NCI-H82 (cell line): Measurements from ENCODE around the gene LDLRAD3.
A peak's percentile ranks its signal among the peaks of the same experiment; 100 is the strongest.
"Not testable (repeated sequence)": the region's sequence is repeated elsewhere in the genome, so short reads cannot be mapped to it uniquely, and the experiment has no call there.

ENCODE experiments used
- DNase-seq: peaks from one replicate; lab custom pipeline; 2025; lab: John Stamatoyannopoulos, UW

The LDLRAD3 gene, protein sequence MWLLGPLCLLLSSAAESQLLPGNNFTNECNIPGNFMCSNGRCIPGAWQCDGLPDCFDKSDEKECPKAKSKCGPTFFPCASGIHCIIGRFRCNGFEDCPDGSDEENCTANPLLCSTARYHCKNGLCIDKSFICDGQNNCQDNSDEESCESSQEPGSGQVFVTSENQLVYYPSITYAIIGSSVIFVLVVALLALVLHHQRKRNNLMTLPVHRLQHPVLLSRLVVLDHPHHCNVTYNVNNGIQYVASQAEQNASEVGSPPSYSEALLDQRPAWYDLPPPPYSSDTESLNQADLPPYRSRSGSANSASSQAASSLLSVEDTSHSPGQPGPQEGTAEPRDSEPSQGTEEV

DNA sequence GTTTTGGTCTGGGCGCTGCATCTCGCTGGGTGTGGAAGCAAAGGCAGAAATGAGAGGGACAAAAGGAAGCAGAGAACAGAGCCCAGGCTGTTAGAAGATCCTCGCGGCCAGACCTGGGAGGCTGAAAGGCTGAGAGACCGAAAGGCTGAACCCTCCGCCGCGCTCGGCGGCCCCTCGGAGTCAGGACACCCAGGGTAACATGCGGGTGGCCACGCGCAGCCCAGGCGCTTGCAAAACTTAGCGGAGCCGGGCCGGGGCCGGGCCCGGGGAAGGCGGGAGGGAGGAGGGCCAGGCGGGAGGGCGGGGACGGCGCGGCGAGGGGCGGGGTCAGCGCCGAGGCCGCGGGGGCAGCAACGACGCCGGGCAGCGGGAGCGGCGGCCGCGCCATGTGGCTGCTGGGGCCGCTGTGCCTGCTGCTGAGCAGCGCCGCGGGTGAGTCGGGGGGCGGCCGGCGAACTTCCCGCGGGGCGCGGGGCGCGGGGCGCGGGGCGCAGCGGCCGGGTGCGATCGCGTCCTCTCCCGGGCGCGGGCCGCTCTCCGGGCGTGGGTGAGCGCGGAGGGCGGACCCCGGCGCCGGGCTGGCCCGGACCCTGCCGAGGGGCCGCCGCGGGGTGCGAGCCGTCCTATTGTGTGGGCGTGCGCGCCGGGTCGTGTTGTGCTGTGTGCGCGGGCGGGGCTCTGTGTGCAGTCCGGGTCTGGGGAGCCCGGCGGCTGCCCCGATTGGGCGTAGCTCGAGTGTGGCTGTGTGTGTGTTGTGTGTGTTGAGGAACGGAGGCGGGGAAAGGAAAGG is at the start of gene LDLRAD3:
LDLRAD3 (plus strand) TSS at position 350 of the 790 bp plus-strand sequence; CDS start at position 387, 37 bp downstream.
- peak; percentile 77 for DNase-seq

DNA sequence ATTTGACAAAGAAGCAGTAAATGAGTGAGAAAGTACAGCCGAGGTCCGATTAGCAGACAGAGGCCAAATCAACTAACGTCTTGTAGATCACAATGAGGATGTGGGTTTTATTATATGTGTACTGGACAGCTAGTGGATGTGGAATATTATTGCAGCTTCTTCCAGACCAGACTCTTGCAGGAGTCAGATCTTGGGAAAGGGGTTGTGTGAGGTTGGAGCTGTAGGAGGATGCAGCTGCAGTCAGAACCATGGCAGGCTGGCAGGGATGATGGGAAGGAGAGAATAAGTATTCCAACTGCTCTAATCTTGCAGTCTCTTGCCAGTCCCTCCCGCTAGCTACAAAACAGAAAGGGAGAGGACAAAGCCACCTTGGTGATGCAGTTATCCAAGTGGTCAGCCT is 46.8 kb upstream of the LDLRAD3 start:
- DNase-seq: no peak

DNA sequence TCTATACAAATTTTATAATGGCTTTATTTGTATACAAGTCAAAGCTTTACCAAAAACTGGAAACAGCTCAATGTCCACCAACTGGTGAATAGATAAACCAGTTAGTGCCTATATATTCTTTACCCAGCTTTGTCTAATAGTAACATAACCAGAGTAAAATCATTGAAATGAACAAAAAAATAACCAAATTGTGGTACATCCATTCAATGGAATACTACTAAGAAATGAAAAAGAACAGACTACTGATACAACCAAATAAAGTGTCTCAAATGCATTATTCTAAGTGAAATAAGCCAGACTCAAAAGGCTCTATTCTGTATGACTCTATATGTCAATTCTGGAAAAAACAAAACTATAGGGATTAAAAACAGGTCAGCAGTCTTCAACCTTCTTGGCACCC is 40.9 kb upstream of the LDLRAD3 start:
- DNase-seq: no peak

DNA sequence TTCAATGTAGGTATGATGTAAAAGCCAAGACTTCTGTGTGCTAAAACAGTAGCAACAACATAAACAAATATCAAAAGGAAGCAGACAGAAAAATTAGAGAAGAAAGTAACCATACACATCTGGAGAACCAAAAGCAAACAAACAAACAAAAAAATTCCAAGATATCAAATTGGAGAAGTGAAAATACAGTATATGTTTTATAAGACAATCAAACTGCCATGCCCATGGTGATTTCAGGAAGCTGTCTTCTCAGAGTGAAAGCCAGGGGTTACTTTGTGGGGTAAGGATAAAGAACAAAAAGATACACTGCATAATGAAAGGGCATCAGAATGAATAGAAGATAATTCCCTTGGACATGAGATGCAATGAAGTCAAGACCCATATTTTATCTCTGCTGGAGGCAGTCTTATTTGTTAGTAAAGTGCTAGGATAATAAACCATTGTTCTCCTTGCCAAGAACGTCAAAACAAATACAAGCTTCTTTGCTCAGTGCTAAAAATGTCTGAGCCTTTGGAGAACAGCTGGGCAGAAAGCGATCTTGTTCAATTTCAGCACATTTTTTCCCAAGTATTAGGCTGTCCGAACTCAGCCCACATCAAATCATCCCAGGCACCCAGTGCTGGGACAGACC is 38.1 kb upstream of the LDLRAD3 start:
- DNase-seq: no peak

DNA sequence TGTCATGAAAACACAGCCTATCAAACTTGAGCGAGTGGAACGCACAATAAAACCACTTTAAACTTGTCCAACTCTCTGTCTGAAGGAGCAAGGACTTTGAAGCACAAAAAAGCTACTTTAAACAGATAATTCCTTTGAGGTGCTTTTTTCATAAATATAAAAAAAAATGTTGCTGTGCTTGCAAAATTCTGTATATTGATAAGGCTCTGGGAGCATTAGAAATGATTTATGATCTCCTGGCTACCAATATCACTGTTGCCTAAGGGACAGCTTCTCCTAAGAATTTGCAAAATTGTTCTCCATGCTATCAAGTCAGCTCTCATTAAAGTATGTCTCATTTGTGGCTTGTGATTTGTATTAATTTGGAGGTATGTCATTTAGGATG is 37.6 kb upstream of the LDLRAD3 start:
- no peak for DNase-seq

DNA sequence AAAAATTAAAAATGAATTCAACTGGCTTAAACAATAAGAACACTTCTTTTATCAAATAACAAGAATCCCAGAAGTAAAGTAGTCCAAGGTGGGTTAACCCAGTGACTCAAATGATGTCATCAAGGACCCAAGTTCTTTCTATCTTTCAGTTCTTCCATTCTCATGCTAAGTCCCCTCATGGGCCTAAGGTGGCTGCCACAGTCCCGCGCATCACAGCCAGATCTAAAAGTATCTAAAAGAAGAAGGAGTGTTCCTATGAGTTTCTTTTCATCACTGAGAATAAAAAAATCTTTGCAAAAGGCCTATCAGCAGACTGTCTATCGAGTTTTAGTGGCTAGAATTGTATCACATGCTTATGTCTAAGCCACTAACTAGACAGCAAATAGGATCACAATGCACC is 37.2 kb upstream of the LDLRAD3 start:
- no peak for DNase-seq

DNA sequence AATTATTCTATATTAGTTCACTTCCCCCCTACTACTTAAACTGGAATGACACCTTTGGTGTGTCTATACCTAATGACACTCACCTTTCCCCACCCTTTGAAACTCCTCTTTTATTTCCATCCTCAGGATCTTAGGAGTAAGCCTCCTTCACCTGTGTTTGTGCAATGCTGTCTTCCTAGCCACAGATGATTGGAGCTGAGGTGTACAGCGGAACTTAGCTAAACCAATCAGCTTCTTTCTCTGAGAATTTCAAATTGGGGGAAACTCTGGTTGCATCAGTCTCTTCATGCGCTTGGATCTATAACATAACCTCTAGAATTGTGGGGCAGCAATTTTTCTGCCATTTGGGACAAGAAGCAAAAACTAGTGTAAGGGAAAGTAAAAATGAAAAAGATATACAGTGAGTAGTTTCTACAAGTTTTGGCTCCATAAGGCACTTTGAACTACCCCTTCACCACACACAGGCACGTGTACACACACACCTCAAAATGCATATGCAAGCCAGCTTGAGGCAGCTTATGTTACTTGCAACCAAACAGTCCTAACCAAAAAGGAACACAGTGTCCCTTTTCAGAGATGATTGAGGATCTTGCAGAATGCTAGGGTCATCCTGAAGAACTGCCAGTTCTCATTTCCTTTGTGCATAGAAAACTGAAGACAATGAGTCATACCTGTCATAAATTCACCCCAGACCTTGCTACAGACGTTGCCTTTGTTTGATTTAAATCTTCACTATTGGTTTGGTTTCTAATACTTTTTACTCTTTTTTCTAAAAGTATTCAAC is 36.0 kb upstream of the LDLRAD3 start:
- no peak for DNase-seq

DNA sequence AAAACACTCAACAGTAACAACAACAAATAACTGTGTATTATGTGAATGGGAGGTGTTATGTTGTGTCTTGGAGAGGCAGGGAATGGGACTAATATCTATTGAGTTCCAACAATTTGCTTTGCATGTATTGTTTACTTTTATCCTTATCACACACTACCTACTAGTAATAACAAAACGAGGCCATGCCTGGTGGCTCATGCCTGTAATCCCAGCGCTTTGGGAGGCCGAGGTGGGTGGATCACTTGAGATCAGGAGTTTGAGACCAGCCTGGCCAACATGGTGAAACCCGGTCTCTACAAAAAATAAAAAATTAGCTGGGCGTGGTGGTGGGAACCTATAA is 35.5 kb upstream of the LDLRAD3 start:
- DNase-seq: not testable (repeated sequence)

DNA sequence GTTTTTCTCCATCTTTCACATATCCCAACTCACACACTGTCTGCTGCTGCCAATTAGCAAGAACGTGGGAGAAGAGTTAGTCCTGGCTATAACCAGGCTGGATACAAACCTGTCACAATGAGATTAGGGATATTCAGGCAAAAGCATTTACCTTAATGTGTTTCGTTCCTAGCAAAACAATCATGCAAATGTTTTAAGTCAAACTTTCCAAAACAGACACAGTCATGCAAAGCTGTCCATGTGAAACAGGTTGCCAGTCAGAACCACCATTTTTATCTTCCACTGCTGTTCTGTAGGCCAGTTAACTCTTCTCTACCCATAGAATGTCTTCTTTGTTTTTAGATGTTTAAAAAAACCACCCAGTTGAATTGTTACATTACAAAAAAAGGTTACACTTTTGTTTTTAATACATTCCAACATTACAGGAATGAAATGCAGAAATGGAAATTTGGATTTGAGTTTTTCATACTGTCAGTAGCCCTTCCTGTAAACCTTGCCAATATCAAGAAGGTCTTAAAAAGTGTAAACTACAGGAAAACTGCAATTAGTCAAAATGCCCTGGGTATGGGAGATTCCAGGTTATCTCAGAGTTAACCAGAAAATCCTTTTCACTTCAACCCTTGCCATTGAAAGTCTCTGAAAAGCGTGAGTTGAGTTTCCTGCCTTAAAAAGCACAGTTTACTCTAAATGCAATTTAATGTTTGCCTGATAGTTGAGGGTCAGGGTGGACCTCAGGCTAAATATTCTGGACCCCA is 34.2 kb upstream of the LDLRAD3 start:
- DNase-seq: no peak

DNA sequence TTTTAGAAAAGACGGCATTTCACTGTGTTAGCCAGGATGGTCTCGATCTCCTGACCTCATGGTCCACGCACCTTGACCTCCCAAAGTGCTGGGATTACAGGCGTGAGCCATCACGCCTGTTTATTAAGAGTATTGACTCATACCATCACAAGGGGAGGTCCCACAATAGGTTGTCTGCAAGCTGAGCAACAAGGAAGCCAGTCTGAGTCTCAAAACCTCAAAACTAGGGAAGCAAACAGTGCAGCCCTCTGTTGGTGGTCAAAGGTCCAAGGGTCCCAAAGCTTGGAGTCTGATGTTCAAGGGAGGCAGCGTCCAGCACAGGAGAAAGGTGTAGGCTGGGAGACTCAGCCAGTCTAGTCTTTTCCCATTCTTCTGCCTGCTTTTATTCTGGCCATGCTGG is 32.8 kb upstream of the LDLRAD3 start:
- DNase-seq: no peak

DNA sequence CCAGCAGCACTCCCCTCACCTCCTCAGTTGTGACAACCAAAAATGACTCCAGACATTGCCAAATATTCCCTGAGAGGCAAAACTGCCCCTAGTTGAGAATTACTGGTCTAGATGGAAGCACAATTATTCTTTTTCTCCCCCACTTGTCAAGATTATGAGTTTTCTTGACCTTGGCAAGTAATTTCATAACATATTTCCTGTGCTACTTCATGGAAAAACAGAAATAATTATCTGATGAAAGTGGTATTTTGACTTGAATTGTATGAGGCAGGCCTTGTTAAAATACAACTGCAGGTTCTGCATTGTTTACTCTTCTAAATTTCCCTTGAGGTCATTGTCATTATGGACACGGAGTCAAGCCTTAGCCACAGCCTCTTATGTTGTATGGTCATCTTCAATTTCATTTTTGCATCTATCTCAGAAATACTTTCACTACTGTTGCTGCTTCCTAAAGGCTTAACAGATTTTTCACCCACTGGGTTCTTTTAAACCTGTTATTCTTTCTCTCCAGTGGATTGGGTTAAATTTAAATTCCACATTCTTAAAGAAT is 32.2 kb upstream of the LDLRAD3 start:
- DNase-seq: no peak

DNA sequence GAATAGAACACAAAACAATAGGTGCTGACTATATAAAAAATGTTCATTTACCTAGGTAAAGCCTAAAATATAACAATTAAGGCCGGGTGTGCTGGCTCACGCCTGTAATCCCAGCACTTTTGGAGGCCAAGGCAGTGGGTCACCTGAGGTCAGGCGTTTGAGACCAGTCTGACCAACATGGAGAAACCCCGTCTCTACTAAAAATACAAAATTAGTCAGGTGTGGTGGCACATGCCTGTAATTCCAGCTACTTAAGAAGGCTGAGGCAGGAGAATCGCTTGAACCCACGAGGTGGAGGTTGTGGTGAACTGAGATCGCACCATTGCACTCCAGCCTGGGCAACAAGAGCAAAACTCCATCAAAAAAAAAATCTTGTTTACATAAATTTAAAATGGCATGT is 31.4 kb upstream of the LDLRAD3 start:
- DNase-seq: not testable (repeated sequence)

DNA sequence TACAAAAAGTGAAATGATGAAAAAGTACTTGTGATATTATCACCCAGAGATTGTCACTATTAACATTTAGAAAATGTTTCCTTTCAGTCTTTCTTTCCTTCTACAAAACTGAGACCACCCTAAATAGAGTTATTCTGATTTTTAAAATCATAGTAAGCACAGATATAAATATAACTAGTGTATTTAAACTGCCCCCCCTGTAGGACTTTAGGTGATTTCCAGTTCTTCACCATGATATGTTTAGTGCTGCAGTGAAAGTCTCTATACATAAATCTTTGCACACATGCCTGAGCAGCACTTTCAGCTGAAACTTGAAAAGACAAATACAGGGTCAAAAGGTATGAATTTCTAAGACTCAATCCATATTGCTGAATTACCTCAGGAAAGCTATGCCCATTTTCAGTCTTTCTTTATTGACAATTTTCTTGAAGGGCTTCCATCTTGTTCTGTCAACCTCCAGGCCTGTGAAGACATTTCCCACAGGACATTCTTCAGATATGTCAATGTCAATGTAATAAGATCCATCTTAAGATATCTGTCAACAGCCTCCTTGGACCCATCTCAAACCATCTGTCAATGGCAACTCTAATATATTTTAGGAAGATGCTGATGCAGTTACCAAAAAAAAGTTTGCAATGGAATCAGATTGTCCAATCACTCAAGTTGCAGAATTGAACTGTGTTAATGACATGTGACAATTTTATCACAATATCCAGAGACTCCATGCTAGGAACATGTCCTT is 30.8 kb upstream of the LDLRAD3 start:
- no peak for DNase-seq

DNA sequence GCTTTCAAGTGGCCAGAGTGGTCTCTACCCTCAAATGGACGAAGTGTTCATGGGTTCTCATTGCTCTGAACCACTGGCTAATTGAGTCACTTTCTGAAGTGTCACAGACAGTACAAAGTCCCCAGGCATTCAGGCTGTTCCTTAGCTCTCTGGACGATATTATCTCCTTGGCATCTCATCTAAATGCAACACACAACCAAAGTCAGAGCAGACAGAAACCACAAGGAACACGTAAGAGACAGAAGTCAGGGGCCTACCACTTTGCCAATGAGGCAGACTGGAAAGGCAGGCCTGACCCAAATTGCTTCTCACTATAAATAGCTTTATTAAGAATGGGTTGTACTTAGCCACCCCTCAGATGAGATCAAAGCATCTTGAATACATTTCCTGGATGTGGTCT is 29.0 kb upstream of the LDLRAD3 start:
- DNase-seq: no peak

DNA sequence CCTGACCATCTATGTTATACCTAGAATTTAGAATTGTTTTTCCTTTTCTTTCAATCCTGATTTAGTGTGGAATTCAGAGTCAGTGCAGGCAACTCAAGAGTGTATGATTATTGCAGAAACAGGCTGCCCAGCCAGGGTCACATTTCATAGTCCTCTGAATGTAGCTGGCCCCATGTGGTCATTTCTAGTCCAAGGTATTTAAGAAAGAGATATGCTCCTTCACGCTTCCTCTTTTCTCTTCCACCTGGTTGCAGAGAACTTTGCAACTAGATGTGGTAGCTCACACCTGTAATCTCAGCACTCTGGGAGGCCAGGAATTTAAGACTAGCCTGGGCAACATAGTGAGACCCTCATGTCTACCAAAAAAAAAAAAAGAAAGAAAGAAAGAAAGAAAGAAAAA is 27.6 kb upstream of the LDLRAD3 start:
- no peak for DNase-seq

DNA sequence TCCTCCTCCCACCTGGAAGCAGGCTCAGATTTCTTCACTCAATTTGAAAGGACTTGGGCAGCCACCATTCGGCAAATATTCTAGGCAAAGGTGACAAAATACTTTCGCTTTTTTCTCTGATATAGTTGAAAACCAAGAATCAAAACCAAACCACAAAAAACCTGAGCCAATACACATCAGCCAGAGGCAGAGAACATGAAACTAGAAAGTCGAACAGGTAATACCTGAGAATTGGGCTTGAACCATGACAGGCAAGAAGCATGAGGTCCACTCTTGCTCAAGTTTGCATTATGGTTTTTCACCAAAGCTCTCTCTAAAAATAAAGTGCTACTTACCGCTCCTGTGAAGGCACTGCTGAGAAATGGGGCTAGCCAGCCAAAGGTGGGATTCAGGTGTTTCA is 26.2 kb upstream of the LDLRAD3 start:
- DNase-seq: no peak

DNA sequence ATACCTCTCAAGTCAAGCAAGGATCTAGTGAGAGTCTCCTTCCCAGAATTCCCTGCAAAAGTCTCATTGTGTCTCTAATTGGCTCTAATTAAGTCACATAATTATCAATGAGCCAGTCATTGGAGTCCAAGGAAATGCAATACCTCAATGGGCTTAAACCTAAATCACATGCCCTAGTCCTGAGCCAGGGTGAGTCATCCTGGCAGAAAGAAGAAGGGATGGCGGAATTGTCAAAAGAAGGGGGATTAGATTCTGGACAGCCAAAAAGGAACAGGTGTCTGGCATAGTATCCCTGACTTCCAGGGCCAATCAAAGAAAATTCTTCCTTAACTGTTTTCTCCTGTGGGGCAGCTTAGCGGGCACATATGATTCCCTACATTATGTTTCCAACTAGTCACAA is 25.1 kb upstream of the LDLRAD3 start:
- DNase-seq: peak; percentile 39

DNA sequence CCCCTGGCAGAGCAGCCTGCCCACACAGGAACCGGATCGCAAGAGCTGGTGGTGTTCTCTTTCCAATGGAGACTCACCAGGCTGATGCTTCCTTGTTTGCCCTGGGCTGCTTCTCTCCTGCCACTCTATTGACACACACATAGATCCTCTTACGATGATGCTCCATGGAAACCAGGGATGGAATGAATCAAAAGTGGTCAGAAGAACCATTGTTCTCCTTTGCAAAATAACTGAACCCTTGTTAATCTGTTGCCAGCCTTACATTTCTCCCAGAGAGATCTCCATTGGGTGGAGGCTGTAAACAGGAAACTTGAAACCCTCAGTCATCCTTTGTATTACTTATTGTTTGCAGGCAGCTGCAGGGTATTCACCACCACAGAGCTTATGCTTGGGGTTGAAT is 24.6 kb upstream of the LDLRAD3 start:
- no peak for DNase-seq

DNA sequence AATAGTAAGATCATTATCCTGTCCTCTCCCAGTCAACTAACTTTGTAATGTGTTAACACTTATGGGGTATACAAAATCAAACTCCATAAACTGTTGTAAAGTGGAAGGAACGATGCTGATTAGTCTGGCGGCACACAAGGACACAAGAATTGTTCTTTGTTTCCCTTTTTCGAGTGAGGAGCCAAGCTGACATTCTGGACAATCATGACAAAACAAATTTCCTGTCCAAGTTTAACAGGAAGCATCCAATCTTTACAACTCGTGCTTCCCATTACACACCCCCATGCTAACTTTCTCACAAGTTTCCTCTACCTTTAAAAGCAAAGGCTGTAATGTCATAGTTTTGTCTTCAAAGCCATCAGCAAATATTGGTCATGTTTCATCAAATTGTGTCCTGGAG is 20.4 kb upstream of the LDLRAD3 start:
- no peak for DNase-seq

DNA sequence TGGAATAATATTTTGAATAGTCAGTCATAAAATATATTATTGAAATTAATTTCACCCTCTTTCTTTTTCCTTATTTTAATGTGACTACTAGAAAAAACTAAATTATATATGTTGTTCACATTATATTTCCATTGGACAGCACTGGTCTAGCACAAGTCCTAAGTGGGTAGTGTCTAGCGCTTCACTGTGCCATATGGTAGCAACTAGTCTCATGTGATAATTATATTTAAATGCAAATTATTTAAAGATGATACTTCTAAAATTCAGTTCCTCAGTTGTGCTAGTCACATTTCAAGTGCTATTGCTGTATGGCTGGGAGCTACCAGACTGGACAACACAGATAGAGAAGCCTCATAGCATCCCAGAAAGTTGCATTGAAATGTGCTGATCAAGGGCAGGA is 19.1 kb upstream of the LDLRAD3 start:
- DNase-seq: no peak

DNA sequence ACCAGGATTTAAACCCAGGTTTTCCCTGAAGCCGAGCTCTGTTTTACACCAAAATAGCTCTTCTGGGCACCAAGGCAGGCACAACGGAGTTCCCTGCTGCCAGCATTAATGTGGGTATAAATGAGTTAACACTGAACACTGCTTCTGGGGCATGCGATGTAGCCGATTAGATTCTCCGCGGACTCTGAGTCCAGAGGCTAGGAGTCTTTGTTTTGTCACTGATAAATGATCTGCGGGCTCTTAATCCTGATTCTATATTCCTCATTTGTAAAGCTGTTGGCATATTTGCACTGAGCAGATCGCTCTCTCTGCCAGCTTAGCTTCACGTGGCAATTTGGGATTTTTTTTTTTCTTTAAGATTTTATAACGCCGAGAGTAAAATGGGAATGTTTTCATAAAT is 16.8 kb upstream of the LDLRAD3 start:
- peak; percentile 69 for DNase-seq
